Suprapubic skin (tissue), 3 donors: ENCODE results near the gene TOM1L2.

Experiments used
- CTCF ChIP-seq, 2 donors: fragments of 200-600 bp in 1 of 2; fragments of 450-650 bp in 1 of 2; sonication (generic) in 1 of 2; IDR thresholded peaks; one replicate each; pipeline ENCODE4 v1.5.1; 2016 to 2019; ENCODE audit warnings: antibody characterized with exemption in 2 of 2, mild to moderate bottlenecking in 1 of 2, moderate library complexity in 1 of 2
- EP300 ChIP-seq: sonication (generic); formaldehyde crosslinking; IDR thresholded peaks from one replicate; pipeline ENCODE4 v1.6.1; 2017; ENCODE audit warnings: antibody characterized with exemption
- POLR2A ChIP-seq, 2 donors: fragments of 450-650 bp; IDR thresholded peaks; one replicate each; pipeline ENCODE4 v1.6.1; 2017; ENCODE audit warnings: antibody characterized with exemption in 2 of 2, mild to moderate bottlenecking in 2 of 2, moderate library complexity in 2 of 2

- TF ChIP-seq CTCF (IDR thresholded peaks at IDR 0.05) = no peak
- TF ChIP-seq POLR2A (IDR thresholded peaks at IDR 0.05) = no peak
- no peak for TF ChIP-seq EP300
Measured at GRCh38 chr17:17993366-17993765, 21.2 kb upstream of the TOM1L2 start.
